HepG2 (cell line): ENCODE results near the gene IFT80. TPM values are rescaled to one million over a fixed set of nuclear protein-coding genes. Genes with fewer than 3 reads are reported as not detected.

Experiments
- ATF7-NPFF ChIP-seq: sonication (generic); formaldehyde crosslinking; IDR thresholded peaks from 2 replicates; pipeline ENCODE4 v1.8.1; 2023; ENCODE audit warnings: mild to moderate bottlenecking, low read depth, missing genetic modification reagents, moderate library complexity
- CHD4 ChIP-seq: fragments of 200-600 bp; sonication (generic); IDR thresholded peaks from 2 replicates; pipeline ENCODE4 v1.7.0; 2017; ENCODE audit warnings: mild to moderate bottlenecking, low read length, borderline replicate concordance
- RORA ChIP-seq: sonication (generic); formaldehyde crosslinking; IDR thresholded peaks from 2 replicates; pipeline ENCODE4 v1.5.0; 2020; ENCODE audit warnings: mild to moderate bottlenecking, missing genetic modification reagents, moderate library complexity
- THRA ChIP-seq: sonication (generic); formaldehyde crosslinking; IDR thresholded peaks from 2 replicates; pipeline ENCODE4 v1.4.0; 2020; ENCODE audit warnings: missing genetic modification reagents, borderline replicate concordance
- ZBTB40 ChIP-seq, 2 experiments: fragments of 450-650 bp in 1 of 2; sonication (generic) in 1 of 2; formaldehyde crosslinking in 1 of 2; IDR thresholded peaks; 2 replicates each; pipeline versions ENCODE4 v1.6.1 to v1.8.0; 2016 to 2022; ENCODE audit warnings: antibody characterized with exemption in 1 of 2, mild to moderate bottlenecking in 1 of 2, missing genetic modification reagents in 1 of 2
- polyA plus RNA-seq, 8 experiments: library from polyadenylated mRNA; depleted of rRNA in 3 of 8; stranded (reverse) in 7 of 8; unstranded in 1 of 8; fragments of >200 nt; fragmentation: Illumina TruSeq in 4 of 8; extraction: Trizol in 4 of 8; gene quantifications; 2 replicates each; pipeline versions ENCODE4 v1.2.1 to v1.2.3, GENCODE V29; 2011 to 2016; ENCODE audit warnings: low read depth in 4 of 8, missing spikeins in 1 of 8, mixed read lengths in 1 of 8; ENCODE audit not compliant: insufficient read depth in 1 of 8
- total RNA-seq, 5 experiments: library from RNA; depleted of rRNA; stranded (reverse); fragments of >200 nt; fragmentation: Illumina TruSeq; extraction: Trizol; gene quantifications; 2 replicates each; pipeline ENCODE4 v1.2.3, GENCODE V29; 2016; ENCODE audit warnings: low read depth in 1 of 5

IFT80 gene
- total and polyA plus RNA-seq, 2 of the 13 experiments (the other 11 are each of a cell fraction or from before 2014, with no cell fraction given), result 11.4 to 15.7 TPM

- TF ChIP-seq THRA (CRISPR knock-in tag) (no peak), RORA (CRISPR knock-in tag) (no peak), ATF7-NPFF (CRISPR knock-in tag) (no peak), ZBTB40 (IDR thresholded peaks at IDR 0.05) (no peak), ZBTB40 (CRISPR knock-in tag; IDR thresholded peaks at IDR 0.05) (no peak), CHD4 (no peak)
These were observed 120.8 kb downstream of the IFT80 start (continued) for GRCh38 chr3:160278210-160278609.
